Activated CD4-positive, alpha-beta T cell treated with anti-CD3 and anti-CD28 coated beads for 48 hours (primary cell): ENCODE data around the gene SAMD9L.
"Not testable (repeated sequence)": the region's sequence is repeated elsewhere in the genome, so short reads cannot be mapped to it uniquely, and the experiment has no call there.

ENCODE experiments used
- DNase-seq: peaks from one replicate; pipeline ENCODE4 v3.0.0-alpha.2; 2020

The SAMD9L gene

DNA sequence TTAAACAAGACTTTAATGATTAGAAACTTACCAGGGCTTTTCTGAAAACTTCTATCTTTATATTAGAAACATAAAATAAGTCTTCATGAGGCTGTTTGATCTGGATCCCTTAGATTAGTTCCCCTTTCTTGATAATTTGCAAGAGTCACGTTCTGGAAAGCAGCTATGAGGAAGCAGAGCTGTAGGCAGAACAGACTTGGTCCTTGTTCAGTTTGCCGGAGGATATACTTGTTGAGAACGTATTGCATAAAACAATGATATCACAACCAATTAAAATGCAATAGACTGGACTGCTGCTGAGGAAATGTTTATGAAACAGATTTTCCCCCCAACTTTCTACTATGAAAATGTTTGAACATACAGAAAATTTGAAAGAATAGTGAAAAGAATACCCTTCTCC, 2.8 kb downstream of the SAMD9L start:
- no peak for DNase-seq

- DNase-seq, result no peak
These were observed 6.1 kb downstream of the SAMD9L start for GRCh38 chr7:93142127-93142526.

GRCh38 chr7:93140582-93141191, 7.5 kb downstream of the SAMD9L start:
- DNase-seq, result no peak

GRCh38 chr7:93138576-93138975, 9.6 kb downstream of the SAMD9L start:
- DNase-seq, result no peak

DNA sequence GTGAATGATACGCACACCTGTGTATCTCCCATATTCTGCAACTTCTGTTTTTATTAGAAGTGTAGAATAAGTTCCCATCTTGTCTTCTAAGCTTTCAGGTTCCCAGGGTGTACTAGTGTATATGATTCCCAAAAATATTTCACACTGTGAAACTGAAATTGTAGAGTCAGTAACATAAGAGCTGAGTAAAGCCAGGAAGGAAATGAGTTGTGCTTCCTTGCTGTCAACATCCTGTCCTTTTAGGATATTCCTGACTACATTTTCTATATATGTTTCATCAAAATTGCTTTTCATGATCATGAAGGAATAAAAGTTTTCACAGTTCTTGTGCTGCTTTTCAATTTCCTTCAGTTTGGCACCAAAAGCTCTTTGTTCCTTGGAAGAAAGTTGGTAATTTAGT, 15.2 kb downstream of the SAMD9L start:
- no peak for DNase-seq

DNA sequence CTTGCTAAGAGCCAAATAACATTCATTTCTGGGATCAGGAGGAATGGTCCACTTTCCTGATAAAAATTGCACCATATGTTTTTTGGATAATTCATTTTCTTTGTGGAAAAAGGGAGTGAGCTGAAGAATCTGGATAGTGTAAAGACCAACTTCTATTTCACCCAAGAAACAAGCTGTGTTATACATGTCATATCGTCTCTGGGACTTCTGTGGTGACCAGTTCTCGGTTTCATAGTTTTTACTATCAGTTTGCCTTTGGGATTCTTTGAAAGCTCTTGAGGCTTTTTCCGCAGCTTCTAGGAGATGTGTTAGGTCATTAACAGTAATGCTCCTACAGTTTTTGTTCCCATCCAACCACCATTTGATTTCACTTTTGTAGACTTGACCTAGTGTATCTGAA, 16.0 kb downstream of the SAMD9L start:
- no peak for DNase-seq

DNA sequence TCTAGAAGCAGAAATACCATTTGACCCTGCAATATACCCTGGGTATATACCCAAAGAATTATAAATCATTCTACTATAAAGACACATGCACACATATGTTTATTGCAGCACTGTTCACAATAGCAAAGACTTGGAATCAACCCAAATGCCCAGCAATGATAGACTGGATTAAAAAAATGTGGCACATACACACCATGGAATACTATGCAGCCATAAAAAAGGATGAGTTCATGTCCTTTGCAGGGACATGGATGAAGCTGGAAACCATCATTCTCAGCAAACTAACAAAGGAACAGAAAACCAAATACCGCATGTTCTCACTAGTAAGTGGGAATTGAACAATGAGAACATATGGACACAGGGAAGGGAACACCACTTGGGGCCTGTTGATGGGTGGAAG, 21.2 kb downstream of the SAMD9L start:
- DNase-seq, result not testable (repeated sequence)

GRCh38 chr7:93123532-93123931, 24.7 kb downstream of the SAMD9L start:
- not testable (repeated sequence) for DNase-seq

DNA sequence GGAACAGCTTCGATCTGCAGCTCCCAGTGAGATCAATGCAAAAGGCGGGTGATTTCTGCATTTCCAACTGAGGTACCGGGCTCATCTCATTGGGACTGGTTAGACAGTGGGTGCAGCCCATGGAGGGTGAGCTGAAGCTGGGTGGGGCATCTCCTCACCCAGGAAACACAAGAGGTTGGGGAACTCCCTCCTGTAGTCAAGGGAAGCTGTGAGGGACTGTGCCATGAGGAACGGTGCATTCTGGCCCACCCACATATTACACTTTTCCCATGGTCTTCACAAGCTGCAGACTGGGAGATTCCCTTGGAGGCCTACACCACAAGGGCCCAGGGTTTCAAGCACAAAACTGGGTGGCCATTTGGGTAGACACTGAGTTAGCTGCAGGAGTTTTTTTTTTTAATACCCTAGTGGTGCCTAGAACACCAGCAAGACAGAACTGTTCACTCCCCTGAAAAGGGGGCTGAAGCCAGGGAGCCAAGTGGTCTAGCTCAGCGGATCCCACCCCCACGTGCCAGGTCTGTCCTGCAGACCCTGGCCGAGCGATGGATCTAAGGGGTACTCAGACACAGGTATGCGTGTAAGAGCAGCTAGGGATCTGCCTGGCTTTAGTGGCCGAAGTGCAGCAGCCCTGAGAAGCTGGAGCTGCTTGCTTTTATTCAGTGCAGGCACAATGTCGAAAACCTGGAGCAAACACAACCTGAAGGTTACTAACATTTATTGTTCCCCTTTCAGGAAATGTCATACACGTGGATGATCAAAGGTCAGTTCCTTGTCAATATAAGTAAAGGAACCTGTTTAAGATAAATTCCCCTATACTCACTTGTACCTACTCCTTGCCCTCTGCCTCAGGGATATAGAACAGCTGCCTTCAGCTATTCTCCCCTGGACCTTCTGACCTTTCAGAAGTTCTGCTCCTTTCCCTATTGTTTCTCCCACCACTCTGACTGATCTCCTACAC, 27.3 kb downstream of the SAMD9L start:
- DNase-seq, result no peak

GRCh38 chr7:93119191-93119905, 28.8 kb downstream of the SAMD9L start:
- no peak for DNase-seq

- DNase-seq, result peak; percentile 53
These were observed 30.2 kb downstream of the SAMD9L start, which contains the start of gene SAMD9 for GRCh38 chr7:93117852-93118530. SAMD9 (minus strand) TSS chr7:93117979; CDS start chr7:93106097, 11,882 bp downstream.

- DNase-seq, result no peak
These were observed 30.9 kb downstream of the SAMD9L start for GRCh38 chr7:93117327-93117726.

DNA sequence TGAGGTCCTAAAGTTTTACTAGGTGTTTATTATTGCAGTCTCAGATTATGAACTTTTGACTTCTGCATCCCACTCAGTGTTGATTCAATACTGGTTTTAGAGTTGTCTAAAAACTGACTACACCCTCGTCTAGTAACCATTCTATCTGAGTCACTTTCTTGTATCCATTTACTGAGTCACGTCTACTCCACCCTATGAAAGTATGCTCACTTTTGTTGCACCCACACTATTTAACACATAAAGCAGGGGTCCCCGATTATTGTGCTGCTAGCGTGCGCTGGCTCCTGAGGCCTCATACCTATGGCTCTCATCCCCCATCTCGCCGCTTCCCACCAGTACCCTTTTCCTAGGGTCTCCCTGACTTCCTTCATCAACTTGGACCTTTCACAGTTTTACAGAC, 32.4 kb downstream of the SAMD9L start:
- no peak for DNase-seq

DNA sequence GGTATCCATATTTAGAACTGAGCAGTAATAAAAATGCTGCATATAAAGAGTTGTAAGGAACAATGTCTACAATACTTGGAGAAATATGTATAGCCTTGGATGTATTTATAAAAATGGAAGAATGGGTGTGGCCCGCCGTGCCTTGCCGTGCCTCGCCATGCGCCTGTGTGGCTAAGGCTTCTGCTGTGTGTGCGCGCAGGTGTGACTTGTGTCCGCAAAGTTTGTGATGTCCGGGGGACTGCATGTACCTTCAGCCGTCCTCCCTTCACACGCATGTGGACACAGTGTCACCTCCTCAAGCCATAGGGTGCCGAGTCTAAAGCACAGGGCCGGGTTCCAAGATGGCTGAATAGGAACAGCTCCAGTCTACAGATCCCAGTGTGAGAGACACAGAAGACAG, 40.2 kb downstream of the SAMD9L start:
- DNase-seq, result no peak

GRCh38 chr7:93097388-93097787, 50.8 kb downstream of the SAMD9L start:
- DNase-seq, result no peak

- no peak for DNase-seq
These were observed 55.3 kb downstream of the SAMD9L start for GRCh38 chr7:93092757-93093370.
